Cerebellar cortex (tissue), 1 donor: ENCODE data around the gene RABGEF1.
"Not testable (repeated sequence)": the region's sequence is repeated elsewhere in the genome, so short reads cannot be mapped to it uniquely, and the experiment has no call there.

ENCODE experiments used
- DNase-seq: peaks from one replicate; pipeline ENCODE4 v3.0.0-alpha.2; 2015; ENCODE audit warnings: low spot score

RABGEF1 gene

DNA sequence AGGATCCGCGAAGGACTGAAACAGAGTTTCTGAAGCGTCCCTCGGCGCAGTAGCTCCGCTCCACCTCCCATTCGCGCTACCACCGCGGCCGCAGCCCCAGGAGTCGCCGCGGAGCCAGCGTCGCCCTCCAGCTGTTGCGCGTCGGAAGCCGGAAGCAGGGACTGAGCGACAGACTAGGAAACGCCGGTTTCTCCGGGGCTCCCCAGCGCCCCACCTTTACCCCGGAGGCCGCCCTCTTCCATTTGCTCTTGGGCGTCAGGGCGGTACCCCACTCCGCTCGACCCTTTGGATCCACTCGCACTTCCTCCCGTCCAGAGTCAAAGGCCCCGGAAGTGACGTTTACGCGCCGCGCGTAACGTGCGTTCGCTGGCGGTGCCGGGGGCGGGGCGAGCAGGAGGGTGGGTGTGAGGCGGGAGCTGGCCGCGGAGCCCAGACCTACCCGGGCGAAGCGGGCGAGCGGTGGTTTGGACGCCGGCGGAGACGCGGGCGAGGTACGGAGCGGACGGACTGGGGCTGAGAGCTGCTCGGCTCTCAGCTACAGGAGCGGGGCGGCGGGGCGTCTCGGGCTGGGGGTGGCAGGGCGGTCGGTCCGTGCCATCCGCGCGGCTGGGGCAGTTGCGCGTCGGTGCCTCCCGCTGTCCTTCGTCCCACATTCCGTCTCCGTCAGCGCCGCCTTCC is at the start of gene RABGEF1:
Gene RABGEF1, plus strand, starts transcription at position 432 of the 678 bp plus-strand sequence. CDS start 31,167 bp downstream, outside the sequence.
- peak; percentile 97 for DNase-seq

DNA sequence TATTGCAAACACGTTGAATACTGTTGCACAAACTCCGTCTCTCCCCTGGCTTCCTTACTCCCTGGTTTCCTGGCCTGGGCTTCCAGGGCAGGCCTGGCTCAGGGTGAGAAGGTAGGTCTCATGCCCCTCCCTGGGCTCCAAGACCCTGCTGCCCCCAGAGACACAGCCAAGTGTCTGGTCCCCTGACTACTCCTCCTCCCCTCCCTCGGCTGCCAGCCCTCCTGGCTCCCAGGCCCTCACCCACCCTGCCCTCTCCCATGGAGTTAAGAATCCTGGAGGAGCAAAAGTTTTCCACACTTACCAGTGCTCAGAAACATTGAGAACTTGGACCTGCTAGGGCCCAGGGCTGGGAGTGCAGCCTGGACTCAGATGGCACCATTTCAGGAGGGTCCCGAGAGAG is 47.2 kb upstream of the RABGEF1 start:
- no peak for DNase-seq

DNA sequence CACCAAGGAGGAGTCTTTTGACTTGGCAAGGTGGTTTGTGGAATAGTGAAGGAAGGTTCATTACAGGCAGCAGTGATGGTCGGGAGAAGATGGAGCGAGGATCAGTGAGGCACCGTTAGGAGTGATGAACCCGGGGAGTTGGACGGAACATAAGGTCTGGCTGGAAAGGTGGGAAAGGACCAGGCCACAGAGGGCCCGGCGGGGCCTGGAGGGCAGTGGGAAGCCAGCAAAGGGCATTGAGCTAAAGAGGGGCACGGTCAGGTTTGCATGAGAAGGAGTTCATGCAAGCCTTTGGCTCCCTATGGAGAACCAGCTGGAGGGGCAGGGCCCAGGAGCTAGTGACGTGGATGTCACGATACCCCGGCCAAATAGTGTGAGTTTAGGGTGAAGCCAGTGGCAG is 46.2 kb upstream of the RABGEF1 start:
- no peak for DNase-seq

GRCh38 chr7:66695417-66695816 is 45.1 kb upstream of the RABGEF1 start:
- not testable (repeated sequence) for DNase-seq

DNA sequence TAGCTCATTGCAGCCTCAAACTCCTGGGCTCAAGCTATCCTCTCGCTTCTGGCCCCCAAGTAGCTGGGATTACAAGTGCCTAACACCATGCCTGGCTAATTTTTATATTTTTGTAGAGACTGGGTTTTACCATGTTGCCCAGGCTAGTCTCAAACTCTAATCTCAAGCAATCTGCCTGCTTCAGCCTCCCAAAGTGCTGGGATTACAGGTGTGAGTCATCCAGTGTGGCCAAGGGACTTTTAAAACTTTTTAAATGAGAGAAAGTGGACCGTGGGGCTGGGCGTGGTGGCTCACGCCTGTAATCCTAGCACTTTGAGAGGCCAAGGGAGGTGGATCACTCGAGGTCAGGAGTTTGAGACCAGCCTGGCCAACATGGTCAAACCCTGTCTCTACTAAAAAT is 44.4 kb upstream of the RABGEF1 start:
- not testable (repeated sequence) for DNase-seq

- DNase-seq = no peak
Measured at GRCh38 chr7:66696774-66697191, 43.8 kb upstream of the RABGEF1 start.

- DNase-seq = no peak
Measured at GRCh38 chr7:66697449-66698438, 42.8 kb upstream of the RABGEF1 start.

- no peak for DNase-seq
Measured at GRCh38 chr7:66698652-66699205, 41.8 kb upstream of the RABGEF1 start.

DNA sequence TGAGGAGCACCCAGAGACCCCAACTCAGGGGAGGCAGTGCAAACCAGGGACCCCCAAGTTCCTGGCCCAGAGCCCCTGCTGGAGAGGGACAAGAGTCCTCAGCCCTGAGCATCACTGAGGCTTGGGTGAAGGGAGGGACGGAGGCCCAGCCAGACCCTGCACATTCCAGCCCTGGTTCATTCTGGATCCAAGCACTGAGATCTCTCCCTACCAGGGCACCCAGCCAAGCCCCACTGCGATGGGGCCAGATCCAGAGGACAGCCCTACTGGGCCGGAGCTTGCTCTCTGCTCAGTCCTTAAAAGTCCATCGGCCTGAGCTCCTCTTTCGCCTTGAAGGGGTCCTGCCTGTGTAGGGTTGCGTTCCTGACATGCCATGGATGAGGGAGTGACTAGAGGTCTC is 40.5 kb upstream of the RABGEF1 start:
- DNase-seq = peak; percentile 25

DNA sequence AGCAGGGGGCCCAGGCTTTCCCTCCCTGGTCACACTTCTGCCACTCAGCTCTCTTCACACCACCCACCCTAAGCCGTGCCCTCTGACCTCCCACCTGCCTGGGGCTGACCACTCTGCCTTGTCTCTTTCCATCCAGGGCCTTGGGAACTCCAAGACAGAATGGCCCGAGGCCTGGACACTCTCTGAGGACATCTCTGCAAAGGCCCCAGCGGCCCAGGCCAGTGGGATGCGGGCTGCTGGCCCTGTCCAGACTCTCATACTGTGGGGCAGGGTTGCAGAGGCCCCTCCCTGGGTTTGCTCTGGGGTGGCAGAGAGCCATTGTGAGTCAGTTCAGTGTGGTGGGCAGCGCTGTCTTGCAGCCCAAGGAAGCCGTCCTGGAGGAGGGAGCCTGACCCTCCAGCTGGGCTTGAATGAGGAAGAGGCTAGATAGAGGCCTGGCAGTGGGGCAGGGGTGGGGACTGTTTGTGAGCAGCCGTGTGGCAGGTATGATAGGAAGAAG is 39.9 kb upstream of the RABGEF1 start:
- no peak for DNase-seq

DNA sequence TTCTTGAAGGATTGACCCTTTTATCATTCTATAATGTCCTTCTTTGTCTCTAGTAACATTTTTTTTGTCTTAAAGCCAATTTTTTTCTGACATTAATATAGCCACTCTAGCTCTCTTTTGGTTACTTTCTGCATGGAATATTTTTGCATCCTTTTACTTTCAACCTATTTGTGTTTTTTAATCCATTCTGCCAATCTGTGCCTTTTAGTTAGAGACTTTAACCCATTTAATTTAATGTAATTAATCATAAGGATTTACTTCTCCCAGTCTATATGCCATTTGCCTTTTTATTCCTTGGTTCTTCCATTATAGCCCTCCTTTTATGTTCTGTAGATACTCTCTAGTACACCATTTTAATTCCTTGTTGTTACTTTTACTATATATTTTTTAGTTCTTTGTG is 32.7 kb upstream of the RABGEF1 start:
- DNase-seq = no peak

GRCh38 chr7:66710752-66711151 is 29.8 kb upstream of the RABGEF1 start:
- DNase-seq = not testable (repeated sequence)

DNA sequence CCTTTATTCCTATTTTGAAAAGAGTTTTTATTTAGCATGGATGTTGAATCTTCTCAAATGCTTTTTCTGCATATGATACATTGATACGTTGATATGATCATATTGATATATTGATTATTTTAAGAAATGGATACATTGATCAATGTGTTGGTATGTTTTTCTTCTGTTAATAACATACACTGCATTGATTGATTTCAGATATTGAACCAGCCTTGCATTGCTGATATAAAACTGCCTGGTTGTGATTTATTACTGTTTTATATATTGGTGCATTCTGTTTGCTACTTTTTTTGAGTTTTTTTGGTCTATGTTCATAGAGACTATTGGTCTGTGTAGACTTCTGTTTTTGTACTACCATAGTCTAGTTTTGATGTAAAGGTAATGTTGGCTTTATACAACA is 26.8 kb upstream of the RABGEF1 start:
- no peak for DNase-seq

GRCh38 chr7:66716634-66717033 is 23.9 kb upstream of the RABGEF1 start:
- not testable (repeated sequence) for DNase-seq

GRCh38 chr7:66720561-66720960 is 20.0 kb upstream of the RABGEF1 start:
- no peak for DNase-seq

GRCh38 chr7:66725843-66726242 is 14.7 kb upstream of the RABGEF1 start:
- no peak for DNase-seq

DNA sequence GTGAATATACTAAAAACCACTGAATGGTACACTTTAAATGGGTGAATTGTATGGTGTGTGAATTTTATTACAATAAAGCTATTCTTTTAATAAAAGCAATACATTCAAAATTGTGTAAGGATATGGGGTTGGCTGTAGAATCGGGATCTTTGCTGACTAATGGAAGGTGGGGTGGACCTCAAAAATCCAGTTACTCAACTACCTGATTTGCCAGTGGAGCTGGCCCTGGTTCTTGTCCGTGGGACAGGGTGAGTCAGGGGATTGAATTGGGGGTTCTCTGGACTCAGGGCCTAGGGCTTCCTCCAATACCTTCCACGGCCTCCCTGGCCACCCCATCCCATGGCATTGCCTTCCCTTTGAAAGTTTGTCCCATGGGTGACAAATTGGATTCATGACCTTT is 13.5 kb upstream of the RABGEF1 start:
- no peak for DNase-seq

GRCh38 chr7:66728571-66728970 is 12.0 kb upstream of the RABGEF1 start:
- no peak for DNase-seq

GRCh38 chr7:66729274-66729673 is 11.3 kb upstream of the RABGEF1 start:
- DNase-seq = no peak

DNA sequence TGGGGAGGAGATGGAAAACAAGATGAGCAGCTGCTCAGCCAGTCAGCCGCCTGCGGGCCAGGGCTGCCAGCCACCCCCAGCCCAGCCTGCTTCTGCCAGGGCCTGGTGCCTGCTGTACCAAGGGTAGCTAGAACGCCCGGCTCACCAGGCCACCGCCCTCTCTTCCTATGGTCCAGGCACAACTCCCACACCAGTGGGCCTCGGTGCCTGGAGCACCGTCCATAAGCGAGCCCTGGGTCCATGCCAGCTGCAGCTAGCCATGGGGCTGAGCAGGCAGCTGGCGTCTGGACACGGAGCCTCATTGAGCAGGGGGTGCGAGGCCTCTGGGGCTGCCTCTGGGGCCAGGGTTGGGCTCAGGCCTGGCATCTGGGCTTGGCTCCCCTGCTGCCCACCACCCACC is 8.5 kb upstream of the RABGEF1 start:
- no peak for DNase-seq

GRCh38 chr7:66732439-66732838 is 8.1 kb upstream of the RABGEF1 start:
- DNase-seq = no peak

GRCh38 chr7:66734006-66734405 is 6.5 kb upstream of the RABGEF1 start:
- DNase-seq = no peak

- DNase-seq = no peak
Measured at GRCh38 chr7:66735154-66735553, 5.4 kb upstream of the RABGEF1 start.
